Right renal pelvis (tissue), 4 donors: ENCODE measurements around the gene ZNF581. TPM values are rescaled to one million over a fixed set of nuclear protein-coding genes. Genes with fewer than 3 reads are reported as not detected.

Source experiments
- DNase-seq, 4 donors: peaks; one replicate each; pipeline ENCODE4 v3.0.0-alpha.2; 2013; ENCODE audit warnings: low read depth in 4 of 4, low spot score in 3 of 4, missing footprints in 1 of 4
- polyA plus RNA-seq, 4 donors: library from polyadenylated mRNA; unstranded; fragments of 120-200 nt; gene quantifications; one replicate each; pipeline ENCODE4 v1.2.1, GENCODE V29; 2013; ENCODE audit not compliant: insufficient read length in 4 of 4

The ZNF581 gene
- polyA plus RNA-seq, 4 donors = 24.0 to 35.7 (median 25.6) TPM

DNA sequence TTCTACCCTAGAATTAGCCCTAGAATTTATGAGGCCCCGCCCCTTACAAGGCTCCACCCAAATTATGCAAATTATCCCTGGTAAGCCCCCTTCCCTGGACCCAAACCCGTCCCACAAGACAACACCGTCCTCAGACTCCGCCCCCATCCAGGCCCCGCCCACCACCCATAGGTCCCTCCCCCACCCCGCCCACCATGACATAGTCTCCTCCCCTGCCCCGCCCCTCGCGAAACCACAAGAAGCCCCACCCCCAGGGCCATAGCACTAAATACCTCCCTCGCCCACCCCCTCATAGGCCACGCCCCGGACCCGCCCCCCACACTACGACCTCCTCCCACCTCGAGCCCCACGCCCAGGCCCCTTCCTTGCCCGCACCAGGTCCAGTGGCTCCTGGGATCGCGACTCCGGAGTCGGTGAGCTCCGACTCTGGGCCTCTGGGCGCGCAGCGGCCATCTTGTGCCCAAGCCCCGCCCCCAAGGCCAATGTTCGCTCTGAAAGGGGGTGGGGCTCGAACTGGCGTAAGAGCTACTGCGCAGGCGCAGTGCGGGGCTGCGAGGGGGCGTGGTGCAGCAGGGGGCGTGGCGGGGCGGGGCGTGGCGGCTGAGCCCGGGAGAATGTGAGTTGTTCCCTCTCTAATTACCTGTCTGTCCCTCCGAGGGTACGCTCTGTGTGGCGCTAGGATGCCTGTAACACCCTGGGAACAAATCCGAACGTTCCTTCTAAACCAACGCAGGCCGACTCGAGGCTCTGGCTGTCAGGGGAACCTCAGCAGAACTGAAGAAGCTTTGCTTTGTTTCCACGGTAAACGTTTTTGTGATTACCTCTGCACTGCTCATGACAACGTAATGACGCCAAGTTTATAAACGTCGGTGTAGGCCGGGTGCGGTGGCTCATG is 19.1 kb upstream of the ZNF581 start, which contains the start of gene ZNF784:
Gene ZNF784 (minus strand): TSS at position 458 of the 895 bp plus-strand sequence. CDS start 5 bp downstream, at position 453.
- DNase-seq = peak; percentile 88 to 96 (median 90)

DNA sequence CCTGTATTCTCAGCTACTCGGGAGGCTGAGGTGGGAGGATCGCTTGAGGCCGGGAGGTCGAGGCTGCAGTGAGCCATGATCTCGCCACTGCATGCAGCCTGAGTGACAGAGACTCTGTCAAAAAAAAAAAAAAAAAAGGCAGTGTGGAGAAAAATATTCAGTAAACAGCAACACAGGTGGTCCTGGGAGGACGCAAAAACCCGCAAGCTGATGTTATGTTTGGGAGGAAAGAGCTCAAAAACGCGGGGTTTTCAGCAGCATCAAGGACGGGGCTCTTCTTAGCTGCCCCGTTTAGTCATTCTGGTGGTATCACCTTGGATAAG is 18.5 kb upstream of the ZNF581 start:
- DNase-seq = no peak

DNA sequence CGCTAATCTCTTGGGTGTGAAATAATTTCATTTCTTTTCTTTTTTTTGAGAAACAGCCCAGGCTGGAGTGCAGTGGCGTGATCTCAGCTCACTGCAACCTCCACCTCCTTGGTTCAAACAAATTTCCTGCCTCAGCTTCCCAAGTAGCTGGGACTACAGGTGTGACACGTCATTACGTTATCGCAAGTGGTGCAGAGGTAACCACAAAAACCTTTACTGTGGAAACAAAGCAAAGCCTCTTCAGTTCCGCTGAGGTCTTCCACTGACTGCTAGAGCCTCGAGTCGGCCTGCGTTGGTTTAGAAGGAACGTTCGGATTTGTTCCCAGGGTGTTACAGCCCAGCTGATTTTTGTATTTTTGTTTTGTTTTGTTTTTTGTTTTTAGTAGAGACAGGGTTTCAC is 17.1 kb upstream of the ZNF581 start:
- no peak for DNase-seq

DNA sequence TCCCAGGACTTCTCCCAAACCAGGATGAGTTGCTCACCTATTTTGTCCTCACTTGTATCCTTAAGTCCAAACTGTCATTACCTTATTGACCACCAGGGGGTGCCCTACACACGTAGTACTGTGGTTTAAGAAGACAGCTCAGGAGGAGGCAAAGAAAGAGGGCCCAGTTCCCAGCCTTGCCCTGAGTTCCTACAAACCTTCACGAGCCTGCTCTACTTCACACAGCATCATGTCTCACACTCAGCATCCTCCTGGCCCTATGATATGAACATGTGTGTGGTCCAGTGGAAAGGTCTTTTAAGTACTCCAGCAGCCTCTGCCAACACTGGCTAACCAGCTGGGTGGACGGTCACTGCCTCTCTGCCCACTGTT is 11.0 kb upstream of the ZNF581 start:
- DNase-seq = peak; percentile 81 to 91 (median 88)

DNA sequence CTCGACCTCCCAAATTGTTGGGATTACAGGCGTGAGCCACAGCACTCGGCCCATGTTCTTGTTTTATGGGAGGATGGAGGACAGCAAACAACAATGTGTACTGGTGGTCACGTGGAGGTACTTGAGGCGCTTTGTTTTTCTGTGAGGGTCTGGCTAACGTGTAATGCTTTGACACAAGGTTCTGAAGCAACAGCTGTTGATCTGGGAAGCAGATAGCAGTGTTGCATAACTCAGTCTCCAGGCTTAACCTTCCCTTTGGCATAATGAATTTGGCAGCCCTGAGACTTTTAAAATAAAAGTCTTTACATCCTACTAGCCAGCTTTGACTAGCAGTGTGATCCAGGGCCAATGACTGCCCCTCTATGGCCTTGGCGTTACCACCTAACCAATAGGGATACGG is 9.6 kb upstream of the ZNF581 start:
- DNase-seq = no peak

DNA sequence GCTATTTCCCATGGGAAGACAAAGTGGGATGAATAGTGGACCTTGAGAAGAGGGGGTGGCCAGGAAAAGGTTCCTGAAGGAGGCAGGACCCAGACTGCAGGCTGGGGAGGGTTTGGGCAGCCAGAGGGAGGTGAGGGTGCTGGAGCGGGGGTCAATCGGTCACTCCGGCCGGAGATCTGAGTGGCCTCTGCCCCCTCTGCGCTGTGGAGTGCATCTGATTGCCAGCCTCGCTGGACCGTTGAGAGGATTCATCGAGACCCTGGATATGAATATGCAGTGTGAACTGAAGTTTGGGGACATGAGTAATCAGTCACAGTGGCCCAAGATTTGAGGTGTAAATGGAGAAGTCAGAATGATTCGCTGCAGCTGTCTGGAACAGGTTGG is 8.1 kb upstream of the ZNF581 start:
- DNase-seq = no peak

DNA sequence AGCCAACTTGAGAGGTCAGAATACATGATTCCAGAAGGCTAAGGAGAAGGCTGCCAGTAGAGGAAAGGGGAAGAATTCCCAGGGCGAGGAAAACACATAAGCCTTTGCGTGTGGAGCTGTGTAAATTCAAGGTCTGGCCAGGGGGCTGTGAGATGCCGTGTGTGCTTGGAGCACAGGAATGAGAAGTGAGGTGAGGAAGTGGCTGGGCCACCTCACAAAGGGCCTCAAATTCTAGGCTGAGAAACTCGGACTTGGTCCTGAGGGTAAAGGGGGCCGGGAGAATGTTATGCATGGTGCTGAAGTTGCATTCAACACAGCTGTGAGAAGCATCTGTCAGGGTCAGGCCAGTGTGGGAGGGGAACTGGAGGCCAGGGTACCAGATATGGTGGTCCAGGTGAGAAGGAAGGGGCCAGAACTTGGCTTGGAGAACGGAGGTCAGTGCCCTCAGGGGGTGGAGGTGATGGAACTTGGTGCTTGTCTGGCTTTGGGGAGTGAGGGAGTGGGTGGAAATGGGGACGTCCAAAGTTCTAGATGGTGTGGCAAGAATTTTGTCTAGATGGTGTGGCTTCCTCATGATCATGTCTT is 7.5 kb upstream of the ZNF581 start:
- DNase-seq = no peak

DNA sequence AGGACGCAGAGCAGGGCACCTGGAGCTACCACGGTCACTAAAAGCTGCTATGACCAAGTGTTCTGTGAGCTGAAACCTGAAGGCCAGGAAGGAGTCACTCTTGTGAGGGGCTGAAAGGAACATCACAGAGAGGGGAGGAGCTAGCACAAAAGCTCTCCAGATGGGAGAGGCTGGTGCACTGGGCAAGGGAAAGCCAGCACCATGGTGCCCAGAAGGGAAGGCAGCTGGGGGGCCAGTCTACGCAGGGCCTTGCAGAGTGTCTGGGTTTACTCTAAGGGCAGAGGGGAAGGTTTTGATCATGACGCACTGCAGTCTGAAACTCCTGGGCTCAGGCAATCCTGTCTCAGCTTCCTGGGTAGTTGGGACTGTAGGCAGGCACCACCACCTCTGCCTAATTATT is 6.7 kb upstream of the ZNF581 start:
- DNase-seq = no peak

DNA sequence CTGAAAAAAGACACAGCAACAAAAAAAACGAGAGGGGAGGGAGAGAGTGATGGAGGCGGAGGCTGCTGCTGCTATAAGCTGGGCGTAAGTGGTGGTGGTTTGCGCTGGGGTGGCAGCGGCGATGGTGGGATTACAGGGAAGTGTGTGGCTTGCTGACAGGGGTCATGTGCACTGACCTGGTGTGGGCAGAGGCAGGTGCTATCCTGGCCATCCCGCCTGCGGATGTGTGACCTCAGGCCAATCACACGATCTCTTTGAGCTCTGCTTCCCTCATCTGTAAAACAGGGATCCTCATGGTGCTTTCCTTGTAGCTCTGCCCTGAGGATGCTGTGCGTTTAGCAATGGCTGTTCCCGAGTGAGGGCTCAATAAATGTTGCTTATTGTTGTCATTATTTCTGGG is 5.9 kb upstream of the ZNF581 start:
- DNase-seq = no peak

DNA sequence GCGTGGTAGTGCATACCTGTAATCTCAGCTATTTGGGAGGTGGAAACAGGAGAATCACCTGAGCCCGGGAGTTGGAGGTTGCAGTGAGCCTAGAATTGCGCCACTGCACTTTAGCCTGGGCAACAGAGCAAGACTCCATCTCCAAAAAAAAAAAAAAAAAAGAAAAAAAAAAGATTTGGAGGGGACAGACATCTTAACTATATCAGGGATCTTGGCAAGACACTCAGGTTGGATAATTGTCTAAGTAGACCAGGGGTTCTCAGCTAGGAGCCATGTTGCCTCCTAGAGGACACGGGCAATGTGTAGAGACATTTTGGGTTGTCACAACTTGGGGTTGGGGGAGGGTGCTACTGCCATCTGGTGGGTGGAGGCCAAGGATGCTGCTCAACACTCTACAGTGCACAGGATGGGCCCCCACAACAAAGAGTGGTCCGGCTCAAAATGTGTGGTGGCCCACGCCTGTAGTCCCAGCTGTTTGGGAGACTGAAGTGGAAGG is 4.5 kb upstream of the ZNF581 start:
- DNase-seq = no peak

DNA sequence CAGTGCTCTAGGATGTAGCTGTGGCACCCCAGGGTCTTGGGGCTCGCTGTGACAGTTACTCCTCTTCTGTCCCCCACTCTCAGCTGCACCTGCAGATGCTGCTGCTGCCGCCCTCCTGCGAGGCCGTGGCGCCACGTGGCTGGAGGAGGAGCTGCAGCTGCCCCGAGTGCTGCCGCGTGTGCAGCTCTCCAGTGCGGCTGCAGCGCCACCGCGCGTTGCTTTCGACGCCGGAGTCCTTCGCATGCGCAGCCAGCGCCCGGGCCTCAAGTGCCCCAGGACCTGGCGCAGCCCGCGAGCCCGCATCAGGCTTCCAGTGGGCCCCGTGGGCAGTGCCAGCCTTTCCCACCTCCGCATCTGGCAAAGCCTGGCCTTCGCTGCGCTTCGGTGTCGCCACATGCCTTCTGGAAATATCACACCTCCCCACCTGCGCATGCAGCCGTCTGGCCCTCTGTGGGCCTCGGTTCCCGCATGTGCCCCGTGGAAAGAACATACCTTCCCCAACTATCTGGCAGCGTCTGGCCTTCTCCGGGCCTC is 3.3 kb upstream of the ZNF581 start:
- DNase-seq = peak in 1 of 4 donors; percentile 64

DNA sequence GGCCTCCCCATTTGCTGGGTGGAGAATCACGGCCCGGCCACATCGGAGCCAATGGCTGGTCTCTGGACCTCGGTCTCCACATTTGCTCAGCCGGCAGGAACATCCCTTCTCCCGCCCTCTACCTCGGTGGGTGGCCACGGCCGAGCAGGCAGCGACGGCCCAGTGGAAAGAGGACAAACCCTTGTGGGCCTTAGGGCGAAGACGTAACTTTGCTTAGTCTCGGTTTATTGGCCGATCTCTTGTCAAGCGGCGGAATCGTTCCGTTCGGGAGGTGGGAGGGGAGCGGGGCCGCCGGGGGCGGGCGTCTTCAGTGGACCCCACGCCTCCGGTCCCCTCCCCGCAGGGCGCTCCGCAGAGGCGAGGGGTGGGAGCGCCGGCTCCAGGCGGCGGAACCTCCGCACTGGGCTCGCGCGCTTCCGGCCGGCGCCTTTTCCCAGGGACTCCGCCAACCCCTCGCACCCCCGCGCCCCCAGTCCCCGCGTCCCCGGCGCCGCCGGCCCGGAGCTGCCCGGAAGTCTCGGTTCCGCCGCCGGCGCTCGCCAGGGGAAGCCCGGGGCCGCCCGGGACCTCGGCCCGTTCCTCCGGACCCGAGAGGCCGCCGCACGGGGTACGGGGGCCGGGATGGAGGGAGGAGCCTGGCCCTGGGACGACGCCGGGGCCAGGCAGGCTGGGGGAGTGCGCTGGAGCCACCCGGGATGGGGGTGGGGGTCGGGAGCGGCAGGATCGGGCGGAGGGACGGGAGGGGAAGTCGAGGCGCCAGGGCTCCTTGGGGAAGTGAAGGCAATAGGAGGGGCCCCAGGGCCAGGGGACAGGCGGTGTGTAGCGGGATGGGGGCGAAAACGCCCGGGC is 2.6 kb upstream of the ZNF581 start, which contains the start of gene ZNF580:
Gene ZNF580 (plus strand): TSS at position 426 of the 849 bp plus-strand sequence. CDS start 1,507 bp downstream, outside the sequence.
- peak in 1 of 4 donors; percentile 61 for DNase-seq

DNA sequence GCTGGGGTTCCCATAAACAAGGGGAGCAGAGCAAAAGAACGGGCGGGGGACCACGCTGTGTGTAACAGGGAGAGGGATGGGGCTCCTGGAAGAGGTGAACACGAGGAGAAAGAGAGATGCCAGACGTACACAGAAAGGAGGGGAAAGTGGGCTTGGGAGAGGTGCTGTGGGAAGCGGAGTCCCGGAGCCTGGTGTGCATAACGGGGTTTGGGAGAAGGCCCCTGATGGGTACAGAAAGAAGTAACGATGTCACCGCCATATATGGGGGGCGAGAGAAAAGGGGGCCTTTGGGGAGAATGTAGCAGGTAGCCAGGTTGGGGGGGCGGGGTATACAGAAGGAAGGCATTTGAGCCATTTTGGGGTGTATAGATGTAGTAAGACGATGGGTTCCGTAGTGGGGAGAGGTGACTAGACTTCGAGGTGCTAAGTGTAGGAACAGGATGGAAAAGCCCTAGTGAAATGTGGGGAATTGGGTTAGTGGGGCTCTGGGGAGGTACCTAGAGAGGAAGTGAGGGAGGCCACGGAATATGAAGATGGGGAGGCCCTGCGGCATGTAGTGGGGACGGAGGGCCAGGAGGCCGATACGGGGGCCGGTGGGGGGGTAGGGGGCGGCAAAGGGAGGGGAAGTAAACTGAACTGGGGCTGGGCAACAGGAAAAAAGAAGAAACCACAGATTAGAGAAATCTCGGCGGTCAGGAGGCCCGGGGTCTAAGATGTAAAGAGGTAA is 1.9 kb upstream of the ZNF581 start:
- DNase-seq = no peak

DNA sequence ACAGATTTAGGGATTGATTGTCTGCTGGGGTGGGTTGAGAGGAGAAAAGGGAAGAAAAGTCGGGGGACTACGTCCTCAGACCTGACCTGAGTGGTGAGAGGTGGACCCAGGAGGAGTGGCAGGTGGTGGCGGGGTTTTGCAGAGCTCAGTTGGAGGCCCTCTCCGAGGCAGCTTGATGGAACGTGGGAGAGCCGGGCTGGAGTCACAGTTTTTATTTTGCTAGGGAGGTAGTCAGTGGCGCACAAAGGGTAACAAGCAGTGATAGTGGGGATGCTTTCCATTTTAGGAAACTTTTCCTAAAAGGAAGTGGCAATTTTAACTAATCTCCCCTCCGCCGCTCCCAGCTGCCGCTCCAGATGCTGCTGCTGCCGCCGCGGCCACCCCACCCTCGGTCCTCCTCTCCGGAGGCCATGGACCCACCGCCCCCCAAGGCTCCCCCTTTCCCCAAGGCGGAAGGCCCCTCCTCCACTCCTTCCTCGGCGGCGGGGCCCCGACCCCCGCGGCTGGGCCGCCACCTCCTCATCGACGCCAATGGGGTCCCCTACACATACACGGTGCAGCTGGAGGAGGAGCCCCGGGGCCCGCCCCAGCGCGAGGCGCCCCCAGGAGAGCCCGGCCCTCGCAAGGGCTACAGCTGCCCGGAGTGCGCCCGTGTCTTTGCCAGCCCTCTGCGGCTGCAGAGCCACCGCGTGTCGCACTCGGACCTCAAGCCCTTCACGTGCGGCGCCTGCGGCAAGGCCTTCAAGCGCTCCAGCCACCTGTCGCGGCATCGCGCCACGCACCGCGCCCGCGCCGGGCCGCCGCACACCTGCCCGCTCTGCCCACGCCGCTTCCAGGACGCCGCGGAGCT is 1.1 kb upstream of the ZNF581 start:
- DNase-seq = no peak

DNA sequence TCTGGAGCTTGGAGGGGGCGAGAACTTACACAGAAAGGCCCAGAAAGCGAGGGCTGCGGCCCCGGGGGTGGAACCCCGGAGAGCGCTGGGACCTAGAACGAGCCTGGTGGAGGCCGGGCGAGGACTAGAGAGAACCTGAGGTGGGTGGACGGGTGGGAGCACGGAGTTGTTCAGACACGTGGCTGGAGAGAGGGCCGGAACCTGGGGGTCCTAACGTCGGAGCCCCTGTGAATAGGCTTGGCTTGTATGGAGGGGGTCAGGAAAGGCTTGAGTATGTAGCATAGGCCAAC is 383 bp downstream of the ZNF581 start:
- DNase-seq = no peak

DNA sequence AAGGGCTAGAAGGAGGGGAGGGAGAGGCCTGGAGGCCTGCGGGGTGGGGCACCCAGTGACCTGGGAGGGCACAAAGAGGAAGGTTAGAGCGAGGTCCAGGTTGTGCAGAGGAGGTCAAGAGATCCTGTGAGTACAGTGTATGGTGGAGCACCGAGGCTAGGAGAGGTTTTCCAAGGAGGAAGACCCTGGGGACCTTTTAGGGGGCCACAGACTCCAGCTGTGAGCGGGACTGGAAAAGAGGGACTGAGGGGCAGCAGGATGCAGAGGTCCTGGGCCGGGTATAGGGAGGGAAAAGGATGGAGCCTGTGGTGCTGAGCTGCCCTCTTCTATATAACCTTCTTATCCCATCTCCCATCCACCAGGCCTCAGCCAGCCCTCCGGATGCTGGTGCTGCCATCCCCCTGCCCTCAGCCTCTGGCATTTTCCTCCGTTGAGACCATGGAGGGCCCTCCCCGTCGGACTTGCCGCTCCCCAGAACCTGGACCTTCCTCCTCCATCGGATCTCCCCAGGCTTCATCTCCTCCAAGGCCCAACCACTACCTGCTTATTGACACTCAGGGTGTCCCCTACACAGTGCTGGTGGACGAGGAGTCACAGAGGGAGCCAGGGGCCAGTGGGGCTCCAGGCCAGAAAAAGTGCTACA is 863 bp downstream of the ZNF581 start:
- no peak for DNase-seq

DNA sequence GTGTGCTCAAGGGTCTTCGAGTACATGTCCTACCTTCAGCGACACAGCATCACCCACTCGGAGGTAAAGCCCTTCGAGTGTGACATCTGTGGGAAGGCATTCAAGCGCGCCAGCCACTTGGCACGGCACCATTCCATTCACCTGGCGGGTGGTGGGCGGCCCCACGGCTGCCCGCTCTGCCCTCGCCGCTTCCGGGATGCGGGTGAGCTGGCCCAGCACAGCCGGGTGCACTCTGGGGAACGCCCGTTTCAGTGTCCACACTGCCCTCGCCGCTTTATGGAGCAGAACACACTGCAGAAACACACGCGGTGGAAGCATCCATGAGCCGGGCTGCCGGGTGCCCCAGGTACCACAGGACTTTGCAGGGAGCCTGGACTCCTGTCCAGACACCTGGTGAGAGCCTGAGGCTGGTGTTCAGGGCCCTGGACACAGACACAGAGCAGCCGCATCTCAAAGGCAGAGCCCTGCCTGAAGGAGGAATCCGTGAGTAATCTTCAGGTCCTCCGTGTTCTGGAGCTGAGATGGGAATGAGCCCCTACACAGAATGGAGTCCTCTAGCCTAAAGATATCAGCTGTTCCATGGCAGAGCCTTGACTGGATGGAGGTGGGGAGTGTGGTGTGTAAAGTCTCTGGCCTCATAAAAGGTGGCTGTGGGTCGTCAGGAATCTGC is 1.5 kb downstream of the ZNF581 start:
- no peak for DNase-seq

DNA sequence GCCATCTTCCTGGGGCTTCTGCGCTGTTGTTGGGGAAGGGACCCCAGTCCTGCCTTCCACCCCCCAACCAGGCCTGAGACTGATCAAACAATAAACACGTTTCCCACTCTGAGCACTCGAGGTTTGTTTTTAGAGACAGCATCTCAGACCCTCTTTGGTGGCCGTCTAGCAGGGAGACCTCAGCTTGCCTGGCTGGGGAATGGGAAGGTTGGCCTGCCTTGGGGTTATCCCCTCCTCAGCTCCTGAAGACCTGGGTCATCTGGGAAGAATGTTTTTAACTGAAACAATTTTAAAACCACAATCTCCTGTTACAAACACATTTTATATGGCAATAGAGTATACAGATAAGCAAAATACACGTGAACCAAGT is 2.0 kb downstream of the ZNF581 start:
- no peak for DNase-seq
